Endometrium (tissue), 2 donors: Measurements from ENCODE around the gene FGD6.
"Not testable (repeated sequence)": the region's sequence is repeated elsewhere in the genome, so short reads cannot be mapped to it uniquely, and the experiment has no call there.

ENCODE experiments used
- FAIRE-seq: peaks from 2 replicates; lab custom pipeline; 2012; peaks lifted over from hg19 to GRCh38; lab: Jason Lieb, UNC
- donor health status: control.
- donor health status: control.

The FGD6 gene

GRCh38 chr12:95178136-95178535 lies 39.1 kb downstream of the FGD6 start:
- no peak for FAIRE-seq

GRCh38 chr12:95177201-95177768 lies 40.0 kb downstream of the FGD6 start:
- FAIRE-seq: no peak

GRCh38 chr12:95173392-95174251 lies 43.6 kb downstream of the FGD6 start:
- no peak for FAIRE-seq

GRCh38 chr12:95169368-95169767 lies 47.9 kb downstream of the FGD6 start:
- FAIRE-seq: no peak

DNA sequence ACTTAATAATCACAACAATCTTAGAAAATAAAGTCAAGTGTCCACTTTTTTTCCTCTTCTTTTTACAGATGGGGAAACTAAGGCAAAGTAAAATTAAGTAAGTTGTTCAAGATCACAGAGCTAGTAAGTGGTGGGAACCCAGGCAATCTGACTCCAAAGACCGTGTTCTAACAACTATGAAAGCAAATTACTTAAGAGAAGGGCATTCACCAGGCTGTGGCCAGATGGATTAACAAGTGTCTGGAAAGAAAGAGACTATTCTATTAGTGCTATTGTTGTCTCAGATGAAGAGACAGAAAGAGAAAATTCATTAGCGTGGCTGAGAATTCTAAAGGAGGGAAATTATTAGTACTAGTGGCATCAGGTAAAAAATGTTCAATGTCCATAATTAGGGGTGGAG lies 48.5 kb downstream of the FGD6 start:
- no peak for FAIRE-seq

GRCh38 chr12:95164656-95165055 lies 52.6 kb downstream of the FGD6 start:
- no peak for FAIRE-seq

DNA sequence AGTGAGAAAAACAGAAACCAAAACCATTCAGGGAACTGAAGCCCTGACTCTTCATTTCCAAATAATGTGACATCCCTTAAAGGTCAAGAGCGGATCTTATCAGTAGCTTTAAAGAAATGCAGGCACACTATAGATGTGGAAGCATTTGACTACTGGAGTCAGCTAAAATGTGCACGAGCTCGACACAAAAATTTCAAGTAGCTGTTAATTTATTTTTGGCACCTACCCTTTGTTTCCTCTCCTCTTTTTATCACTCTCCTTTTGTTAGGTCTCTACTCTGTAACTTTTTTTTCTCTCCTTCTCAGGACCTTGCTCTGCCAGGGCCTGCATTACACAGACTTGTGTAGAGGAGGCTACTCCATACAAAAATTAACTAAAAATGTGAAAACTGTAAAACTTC lies 58.3 kb downstream of the FGD6 start:
- FAIRE-seq: no peak

DNA sequence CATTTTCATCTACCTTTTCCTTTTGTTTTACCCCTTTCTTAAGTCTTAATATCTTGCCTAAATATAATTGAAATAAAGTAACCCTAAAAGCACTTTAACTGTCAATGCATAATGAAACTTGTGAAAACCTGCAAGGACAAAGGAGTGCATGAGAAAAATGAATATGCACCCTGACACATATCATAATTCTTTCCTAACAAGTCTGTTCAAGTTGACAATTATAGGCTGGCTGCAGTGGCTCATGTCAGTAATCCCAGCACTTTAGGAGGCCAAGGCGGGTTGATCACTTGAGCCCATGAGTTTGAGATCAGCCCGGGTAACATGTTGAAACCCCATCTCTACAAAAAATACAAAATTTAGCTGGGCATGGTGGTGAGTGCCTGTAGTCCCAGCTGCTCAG lies 65.4 kb downstream of the FGD6 start:
- FAIRE-seq: no peak

GRCh38 chr12:95151406-95151805 lies 65.9 kb downstream of the FGD6 start:
- FAIRE-seq: no peak

- no peak for FAIRE-seq
Measured at GRCh38 chr12:95150501-95150900, 66.8 kb downstream of the FGD6 start.

DNA sequence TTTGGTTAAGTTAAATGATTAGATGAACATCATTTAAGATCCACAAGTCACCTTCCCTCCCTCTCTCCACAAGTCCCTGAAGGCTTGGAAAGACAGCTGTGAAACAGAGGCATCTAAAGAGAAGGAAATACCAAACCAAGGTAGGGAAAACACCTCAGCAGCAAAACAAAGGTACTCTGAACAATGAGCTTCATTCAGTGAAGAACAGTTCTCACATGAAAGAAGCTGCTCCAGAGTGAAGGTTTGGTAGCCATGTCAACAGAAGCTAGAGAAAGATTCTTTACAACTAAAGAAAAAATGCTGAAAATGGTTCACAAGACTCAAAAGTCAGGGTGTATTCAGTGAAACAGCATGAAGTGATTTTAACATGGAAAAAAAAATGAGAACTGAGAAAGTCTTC lies 69.4 kb downstream of the FGD6 start:
- no peak for FAIRE-seq

GRCh38 chr12:95146769-95147168 lies 70.5 kb downstream of the FGD6 start:
- no peak for FAIRE-seq

- FAIRE-seq: no peak
Measured at GRCh38 chr12:95143621-95144205, 73.6 kb downstream of the FGD6 start.

DNA sequence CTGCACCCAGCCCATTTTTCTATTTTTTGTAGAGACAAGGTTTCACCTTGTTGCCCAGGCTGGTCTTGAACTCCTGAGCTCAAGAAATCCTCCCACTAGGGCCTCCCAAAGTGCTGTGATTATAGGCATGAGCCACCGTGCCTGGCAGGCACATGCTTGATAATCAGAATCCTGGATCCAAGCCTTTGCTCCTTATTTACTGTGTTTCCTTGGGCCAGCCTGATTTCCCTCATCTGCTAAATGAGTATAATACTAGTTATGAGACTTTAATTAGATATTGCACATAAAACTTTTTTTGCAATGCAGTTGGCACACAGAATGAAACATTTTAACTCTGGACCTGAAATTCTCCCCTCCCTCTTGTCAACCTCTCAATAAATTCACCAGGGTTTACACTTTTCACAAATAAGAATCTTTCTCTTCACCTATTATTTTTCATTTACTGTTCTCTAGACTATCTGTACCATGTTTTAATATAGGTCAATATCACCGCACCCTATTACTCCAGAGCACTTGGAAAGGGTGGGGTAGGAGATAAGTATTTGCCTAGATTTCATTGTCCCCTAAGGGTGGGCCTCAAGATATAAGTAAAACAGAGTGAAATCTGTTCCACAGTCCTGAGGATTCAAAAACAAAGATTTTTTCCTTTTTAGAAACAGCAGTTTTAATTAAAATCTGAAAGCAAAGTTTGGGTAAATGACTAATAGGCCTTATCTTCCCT lies 74.7 kb downstream of the FGD6 start:
- FAIRE-seq: no peak

DNA sequence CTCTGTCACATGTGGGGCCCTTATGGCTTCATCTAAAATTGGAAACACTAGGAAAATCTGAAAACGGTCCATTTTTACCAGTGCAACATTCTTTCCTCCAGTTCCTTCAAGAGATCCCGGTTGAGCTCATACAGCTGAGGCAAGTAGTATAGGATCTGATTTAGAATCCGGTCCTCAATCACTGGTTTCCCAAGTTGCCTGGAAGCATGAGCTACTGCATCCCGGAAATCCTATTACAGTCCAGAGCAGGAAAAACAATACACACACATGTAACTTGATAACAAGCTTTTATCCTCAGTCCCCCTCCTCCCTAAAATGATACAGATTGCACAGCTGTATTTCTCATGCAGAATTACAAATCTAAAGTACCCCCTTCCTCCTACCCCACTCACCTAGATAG lies 76.0 kb downstream of the FGD6 start:
- FAIRE-seq: no peak

GRCh38 chr12:95138031-95138430 lies 79.2 kb downstream of the FGD6 start:
- not testable (repeated sequence) for FAIRE-seq

GRCh38 chr12:95136598-95136997 lies 80.7 kb downstream of the FGD6 start:
- no peak for FAIRE-seq

DNA sequence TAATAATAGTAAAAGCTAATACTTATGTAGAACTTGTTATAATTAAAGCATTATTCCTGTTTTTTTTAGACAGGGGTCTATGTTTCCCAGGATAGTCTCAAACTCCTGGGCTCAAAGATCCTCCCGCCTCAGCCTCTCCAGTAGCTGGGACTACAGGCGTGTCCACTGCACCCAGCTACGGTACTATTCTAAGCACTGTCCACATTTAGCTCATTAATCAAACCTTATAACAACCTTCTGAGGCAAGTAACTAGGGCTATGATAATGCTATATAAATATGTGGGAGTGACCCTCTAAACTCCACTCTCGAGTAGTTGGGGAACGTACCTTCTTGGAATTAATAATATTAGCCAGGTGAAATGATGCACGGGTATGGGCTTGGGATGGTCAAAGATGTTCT lies 83.2 kb downstream of the FGD6 start:
- FAIRE-seq: no peak

- no peak for FAIRE-seq
Measured at GRCh38 chr12:95131589-95132340, 85.5 kb downstream of the FGD6 start.

GRCh38 chr12:95130096-95130495 lies 87.2 kb downstream of the FGD6 start:
- no peak for FAIRE-seq

- FAIRE-seq: no peak
Measured at GRCh38 chr12:95129115-95129514, 88.2 kb downstream of the FGD6 start.

GRCh38 chr12:95126736-95127135 lies 90.5 kb downstream of the FGD6 start:
- FAIRE-seq: no peak
